GM19372 (cell line): ENCODE measurements around the gene TRIM58.

Experiments
- ATAC-seq: cut with Tn5 transposase; IDR thresholded peaks from one replicate; pipeline ENCODE4 v1.9.1; 2021; ENCODE audit warnings: mild to moderate bottlenecking, low read depth, moderate library complexity; ENCODE audit not compliant: unreplicated experiment

The TRIM58 gene

DNA sequence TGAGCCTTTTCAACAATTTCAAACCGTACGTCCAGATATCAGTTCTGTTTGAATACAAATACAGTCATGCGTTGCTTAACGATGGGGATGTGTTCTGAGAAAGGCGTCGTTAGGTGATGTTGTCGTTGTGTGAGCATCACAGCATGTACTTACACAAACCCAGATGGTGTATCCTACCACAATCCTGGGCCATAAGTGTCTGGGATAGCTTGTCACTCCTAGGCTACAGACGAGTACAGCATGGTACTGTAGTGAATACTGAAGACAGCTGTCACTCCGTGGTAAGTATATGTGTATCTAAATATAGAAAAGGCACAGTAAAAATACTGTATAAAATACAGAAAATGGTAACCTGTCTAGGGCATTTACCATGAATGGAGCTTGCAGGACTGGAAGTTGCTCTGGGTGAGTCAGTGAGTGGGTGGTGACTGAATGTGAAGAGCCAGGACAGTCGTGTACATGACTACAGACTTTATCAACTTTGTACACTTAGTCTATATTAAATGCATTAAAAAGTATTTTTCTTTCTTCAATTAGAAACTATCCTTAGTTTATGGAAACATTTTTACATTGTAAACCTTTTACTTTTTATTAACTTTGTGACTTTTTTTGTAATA is 27.9 kb downstream of the TRIM58 start:
- ATAC-seq, result no peak

DNA sequence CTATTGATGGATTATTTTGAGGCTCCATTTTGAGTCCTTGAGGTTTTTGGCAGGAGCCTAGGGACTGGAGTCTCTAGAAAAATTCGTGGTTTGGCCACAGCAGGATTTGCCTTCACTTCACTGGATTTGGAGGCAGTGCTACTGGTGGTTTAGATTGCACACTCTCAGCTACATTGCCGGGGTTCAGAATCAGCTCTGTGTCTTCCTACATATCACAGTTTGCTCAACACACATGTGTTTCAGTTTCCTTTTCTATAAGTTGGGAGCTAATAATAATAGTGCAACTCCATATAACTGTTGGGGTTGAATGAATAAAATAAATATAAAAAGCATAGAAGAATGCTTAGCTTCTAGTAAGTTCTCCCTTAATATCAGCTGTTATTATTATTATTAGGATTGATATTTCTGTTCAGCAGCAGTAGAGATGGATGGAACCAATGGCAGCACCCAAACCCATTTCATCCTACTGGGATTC is 38.2 kb downstream of the TRIM58 start, which contains the start of gene OR2W3:
Gene OR2W3 (plus strand): TSS at position 425 of the 475 bp plus-strand sequence. CDS start 0 bp downstream, at position 425.
- no peak for ATAC-seq

DNA sequence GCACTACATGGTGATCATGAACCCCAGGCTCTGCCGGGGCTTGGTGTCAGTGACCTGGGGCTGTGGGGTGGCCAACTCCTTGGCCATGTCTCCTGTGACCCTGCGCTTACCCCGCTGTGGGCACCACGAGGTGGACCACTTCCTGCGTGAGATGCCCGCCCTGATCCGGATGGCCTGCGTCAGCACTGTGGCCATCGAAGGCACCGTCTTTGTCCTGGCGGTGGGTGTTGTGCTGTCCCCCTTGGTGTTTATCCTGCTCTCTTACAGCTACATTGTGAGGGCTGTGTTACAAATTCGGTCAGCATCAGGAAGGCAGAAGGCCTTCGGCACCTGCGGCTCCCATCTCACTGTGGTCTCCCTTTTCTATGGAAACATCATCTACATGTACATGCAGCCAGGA is 39.0 kb downstream of the TRIM58 start:
- no peak for ATAC-seq

DNA sequence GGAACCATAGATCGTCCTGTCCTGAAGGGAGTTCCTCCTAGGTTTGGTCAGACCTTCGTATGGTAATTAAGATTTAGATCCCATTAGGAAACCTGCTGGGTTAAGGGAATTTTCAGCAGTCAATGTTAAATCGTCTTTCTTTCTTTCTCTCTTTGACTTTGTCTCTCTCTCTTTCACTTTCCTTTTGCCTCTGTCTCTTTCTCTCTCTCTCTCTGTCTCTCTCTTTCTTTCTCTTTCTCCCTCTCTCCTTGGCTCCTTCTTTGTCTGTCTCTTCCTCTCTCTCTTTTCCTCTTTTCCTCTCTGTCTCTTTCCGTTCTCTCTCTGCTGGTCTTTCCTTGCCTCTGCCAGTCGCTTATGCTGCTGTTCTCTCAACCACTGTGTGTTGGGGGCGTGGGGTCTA is 47.1 kb downstream of the TRIM58 start:
- no peak for ATAC-seq

DNA sequence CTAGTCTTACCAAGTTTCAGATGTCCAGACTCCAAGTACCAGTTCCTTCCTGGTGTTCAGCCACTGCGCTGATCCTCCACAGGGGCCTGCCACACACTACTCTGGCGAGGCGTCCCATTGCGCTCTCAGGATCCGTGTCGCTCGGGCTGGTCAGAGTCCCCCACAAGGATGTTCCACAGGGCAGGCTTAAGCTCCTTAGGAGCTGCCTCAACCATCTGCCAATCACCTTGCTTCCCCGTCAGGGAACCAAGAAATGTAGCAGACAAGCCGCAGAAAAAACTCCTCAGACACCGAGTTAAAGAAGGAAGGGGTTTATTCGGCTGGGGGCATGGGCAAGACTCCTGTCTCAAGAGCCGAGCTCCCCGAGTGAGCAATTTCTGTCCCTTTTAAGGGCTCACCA is 48.2 kb downstream of the TRIM58 start:
- no peak for ATAC-seq

DNA sequence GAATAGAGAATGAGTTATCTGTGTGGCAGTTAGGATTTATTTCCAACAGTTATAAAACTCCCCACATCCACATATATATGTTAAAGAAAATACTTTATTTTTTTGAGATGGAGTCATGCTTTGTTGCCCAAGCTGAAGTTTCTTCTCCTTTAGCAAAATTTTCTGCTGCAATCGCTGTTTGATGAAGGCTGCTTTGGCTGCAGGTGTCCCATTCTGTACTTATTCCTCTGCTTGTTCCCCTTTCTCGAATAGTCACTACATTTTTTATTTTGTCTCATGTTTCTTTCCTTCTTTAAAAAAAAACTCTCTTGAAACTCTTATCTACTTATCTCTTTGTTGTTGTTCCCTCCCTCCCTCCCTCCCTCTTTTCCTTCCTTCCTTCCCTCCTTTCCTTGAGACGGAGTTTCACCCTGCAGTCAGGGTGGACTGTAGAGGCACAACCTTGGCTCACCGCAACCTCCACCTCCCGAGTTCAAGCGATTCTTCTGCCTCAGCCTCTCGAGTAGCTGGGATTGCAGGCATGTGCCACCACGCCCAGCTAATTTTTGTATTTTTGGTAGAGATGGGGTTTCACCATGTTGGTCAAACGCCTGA is 49.0 kb downstream of the TRIM58 start:
- ATAC-seq, result no peak

DNA sequence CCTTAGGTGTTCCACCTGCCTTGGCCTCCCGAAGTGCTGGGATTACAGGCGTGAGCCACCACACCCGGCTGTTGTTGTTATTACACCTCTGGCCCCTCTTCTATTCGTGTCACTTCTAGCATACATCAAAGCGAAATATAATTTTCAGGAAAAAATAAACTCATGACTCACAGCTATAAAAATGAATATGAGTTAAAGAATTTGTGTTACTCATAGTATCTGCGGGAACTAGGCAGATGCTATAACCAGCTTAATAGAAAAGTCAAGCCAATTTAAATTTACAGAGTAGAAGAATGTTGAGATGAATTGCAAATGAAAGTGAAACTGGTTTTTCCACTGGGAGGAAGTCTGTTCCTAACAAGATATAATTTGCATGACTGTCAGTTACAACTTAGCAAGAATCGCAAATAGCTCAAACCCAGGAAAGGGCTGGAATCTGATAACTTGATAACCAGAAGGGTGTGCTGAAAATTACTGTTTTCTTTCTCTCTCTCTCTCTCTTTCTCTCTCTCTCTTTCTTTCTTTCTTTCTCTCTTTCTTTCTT is 49.6 kb downstream of the TRIM58 start:
- ATAC-seq, result no peak

DNA sequence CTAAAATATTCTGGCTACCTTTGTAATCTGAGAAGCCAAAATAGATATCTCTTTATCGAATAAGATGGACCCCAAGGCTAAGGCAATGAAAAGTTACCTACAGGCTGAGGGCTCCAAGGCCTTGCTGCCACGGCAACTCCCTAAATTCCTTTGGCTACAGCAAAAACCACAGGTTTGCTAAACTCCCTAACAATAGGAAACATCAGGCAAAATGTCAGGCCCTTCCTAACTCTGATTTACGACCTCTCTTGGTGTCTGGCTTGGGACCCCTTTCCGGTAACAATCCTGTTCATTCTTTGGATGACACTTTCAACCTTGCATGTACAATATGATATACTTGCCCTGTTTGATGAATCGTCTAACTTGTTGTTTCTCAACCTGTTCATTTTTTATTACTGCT is 51.8 kb downstream of the TRIM58 start:
- no peak for ATAC-seq

DNA sequence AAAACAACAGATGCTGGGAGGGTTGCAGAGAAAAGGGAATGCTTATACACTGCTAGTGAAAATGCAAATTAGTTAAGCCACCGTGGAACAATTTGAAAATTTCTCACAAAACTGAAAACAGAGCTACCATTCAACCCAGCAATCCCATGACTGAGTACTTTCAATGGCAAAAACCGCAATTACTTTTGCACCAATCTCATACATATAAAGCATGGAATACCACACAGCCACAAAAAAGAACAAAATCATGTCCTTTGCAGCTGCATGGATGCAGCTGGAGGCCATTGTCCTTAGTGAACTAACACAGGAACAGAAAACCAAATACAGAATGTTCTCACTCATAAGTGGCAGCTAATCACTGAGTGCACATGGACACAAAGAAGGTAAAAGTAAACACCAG is 56.8 kb downstream of the TRIM58 start:
- no peak for ATAC-seq

DNA sequence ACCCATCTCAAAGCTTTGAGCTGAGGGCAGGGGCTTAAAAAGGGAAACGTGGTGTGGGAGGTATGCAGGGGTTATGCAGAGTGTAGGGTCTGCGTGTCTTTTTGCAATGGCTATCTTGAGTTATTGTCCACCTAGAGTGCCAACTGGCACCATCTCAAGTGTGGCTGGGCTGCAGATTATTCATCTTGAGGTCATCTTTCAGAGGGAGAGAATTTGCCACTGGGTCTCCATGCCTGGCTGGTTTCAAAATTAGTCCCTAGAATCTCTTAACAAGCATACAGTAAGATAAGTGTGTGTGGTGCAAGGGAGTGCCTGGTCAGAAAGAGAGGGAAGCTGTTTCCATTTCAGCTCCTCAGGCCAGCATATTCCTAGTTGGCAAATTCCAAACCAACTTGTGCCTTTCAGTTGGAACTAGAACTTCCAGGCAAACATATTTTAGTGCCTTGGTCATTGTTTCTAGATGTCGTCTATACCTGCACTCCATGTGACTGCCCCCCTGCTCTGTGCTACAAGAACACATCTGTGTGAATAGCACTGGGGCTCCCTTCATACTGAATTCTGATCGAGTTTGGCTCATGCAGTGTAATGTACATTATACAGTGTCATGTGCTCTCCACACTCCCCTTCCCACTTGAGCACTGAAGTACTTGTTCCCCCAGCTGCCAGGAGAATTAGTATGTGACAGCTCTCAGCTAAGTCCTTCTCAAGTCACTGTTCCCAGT is 58.1 kb downstream of the TRIM58 start:
- no peak for ATAC-seq

DNA sequence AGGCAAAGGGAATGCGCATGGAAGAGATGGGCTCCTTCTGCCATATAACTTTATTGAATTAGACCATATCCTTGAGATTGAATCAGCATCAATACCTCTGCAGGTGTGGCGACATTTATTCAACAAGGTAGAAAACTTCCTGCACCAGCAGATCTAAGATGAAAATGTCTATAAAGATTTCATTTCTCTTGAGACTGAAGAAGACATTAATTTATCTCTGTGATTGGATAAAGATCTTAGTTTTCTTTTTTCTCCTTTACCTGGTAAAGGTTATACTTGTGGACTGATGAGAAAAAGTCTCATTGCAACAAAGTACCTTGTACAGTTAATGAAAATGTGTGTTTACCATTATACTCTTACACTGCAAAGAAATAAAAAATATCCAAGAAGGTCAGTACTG is 63.0 kb downstream of the TRIM58 start, which contains the start of gene OR2T8:
Gene OR2T8 (plus strand): TSS at position 301 of the 400 bp plus-strand sequence. CDS start 766 bp downstream, outside the sequence.
- no peak for ATAC-seq

DNA sequence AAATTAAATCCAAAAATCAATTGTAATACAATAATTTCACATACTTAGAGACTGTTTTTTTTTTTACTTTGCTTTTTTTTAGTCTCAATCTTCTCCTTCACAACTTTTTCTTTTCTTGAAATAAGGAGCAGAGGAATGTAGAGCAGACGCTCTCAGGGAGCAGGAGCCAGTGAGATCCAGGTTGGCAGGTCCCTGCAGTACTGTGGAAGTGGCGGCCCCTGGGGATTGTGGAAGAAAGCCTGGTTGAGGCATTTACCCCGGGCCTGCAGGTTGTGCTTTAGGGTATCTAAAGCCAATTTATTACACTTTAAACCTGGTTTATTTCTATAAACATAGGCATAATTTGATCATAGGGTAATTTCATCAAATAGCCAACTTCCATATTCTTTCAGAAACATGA is 67.0 kb downstream of the TRIM58 start:
- ATAC-seq, result no peak

DNA sequence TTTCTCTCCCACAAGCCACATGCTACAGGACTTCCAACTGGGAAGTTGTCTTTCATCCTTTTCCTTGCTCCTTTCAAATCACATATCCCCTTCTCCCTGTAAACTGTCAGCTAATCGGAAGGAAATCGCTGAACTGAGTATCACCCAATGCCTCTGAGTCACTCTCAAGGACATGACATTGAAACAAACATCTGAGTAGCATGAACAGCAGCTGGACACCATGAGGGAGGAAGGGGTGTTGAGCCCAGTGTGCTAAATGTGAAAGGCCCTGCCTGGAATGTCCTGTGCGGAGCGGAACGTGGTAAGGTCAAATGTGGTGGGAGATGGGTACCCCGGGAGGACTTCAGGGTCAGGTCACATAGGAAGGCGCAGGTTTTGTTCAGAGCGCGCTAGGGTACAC is 67.9 kb downstream of the TRIM58 start, which contains the start of gene OR2AJ1:
Gene OR2AJ1 (plus strand): TSS at position 22 of the 400 bp plus-strand sequence. CDS start 8,880 bp downstream, outside the sequence.
- no peak for ATAC-seq
